Kidney epithelial cell (primary cell): ENCODE measurements around the gene ST6GALNAC5. TPM values are rescaled to one million over a fixed set of nuclear protein-coding genes. Genes with fewer than 3 reads are reported as not detected.

Experiments
- DNase-seq: peaks from one replicate; pipeline ENCODE4 v3.0.0-alpha.2; 2010; ENCODE audit warnings: low read depth
- H3K27me3 ChIP-seq: 2 replicates; pipeline ENCODE4 v1.6.0; 2011; ENCODE audit warnings: low read length; ENCODE audit not compliant: control insufficient read depth, insufficient read depth
- H3K36me3 ChIP-seq: 2 replicates; pipeline ENCODE4 v1.5.1; 2011; ENCODE audit warnings: low read length; ENCODE audit not compliant: control insufficient read depth, insufficient read depth
- H3K4me3 ChIP-seq: 2 replicates; pipeline ENCODE4 v1.5.1; 2011; ENCODE audit warnings: low read depth, mild to moderate bottlenecking, control low read depth, low read length
- CTCF ChIP-seq: IDR thresholded peaks from 2 replicates; pipeline ENCODE4 v1.5.1; 2011; ENCODE audit warnings: mild to moderate bottlenecking, moderate library complexity, low read length, control low read depth, inconsistent platforms; ENCODE audit not compliant: insufficient read depth, poor library complexity, severe bottlenecking
- total RNA-seq: library from RNA; depleted of rRNA; stranded (reverse); fragments of >200 nt; gene quantifications from 2 replicates; pipeline ENCODE4 v1.2.3, GENCODE V29; 2015

The ST6GALNAC5 gene
- total RNA-seq, 1 donor from 2014 or later = 9.4 TPM

- no peaks in the 10 kb centered on the region for H3K27me3 ChIP-seq
- DNase-seq = no peak
- TF ChIP-seq CTCF = no peak
- no peaks in the 10 kb centered on the region for H3K36me3 ChIP-seq
- no peak overlapping the region for H3K4me3 ChIP-seq
Measured at GRCh38 chr1:77047978-77048614, 180.8 kb downstream of the ST6GALNAC5 start.

GRCh38 chr1:77048615-77049005 lies 181.3 kb downstream of the ST6GALNAC5 start:
- TF ChIP-seq CTCF = no peak
- DNase-seq = no peak

GRCh38 chr1:77051425-77051824 lies 184.1 kb downstream of the ST6GALNAC5 start:
- TF ChIP-seq CTCF = no peak
- no peaks in the 10 kb centered on the region for H3K27me3 ChIP-seq

More at GRCh38 chr1:77048615-77049005, 181.3 kb downstream of the ST6GALNAC5 start:
- Histone ChIP-seq H3K27me3 (no peaks in the 10 kb centered on the region), H3K36me3 (no peaks in the 10 kb centered on the region), H3K4me3 (no peak overlapping the region)

GRCh38 chr1:77056525-77056924 lies 189.2 kb downstream of the ST6GALNAC5 start:
- no peaks in the 10 kb centered on the region for H3K36me3 ChIP-seq
- H3K4me3 ChIP-seq = no peak overlapping the region
- no peak for DNase-seq
- H3K27me3 ChIP-seq = no peaks in the 10 kb centered on the region
- no peak for TF ChIP-seq CTCF

More at GRCh38 chr1:77051425-77051824, 184.1 kb downstream of the ST6GALNAC5 start:
- H3K36me3 ChIP-seq = no peaks in the 10 kb centered on the region
- no peak for DNase-seq
- H3K4me3 ChIP-seq = no peak overlapping the region

GRCh38 chr1:77057994-77058585 lies 190.8 kb downstream of the ST6GALNAC5 start:
- no peak for DNase-seq
- no peaks in the 10 kb centered on the region for H3K27me3 ChIP-seq
- H3K4me3 ChIP-seq = no peak overlapping the region
- no peak for TF ChIP-seq CTCF
- no peaks in the 10 kb centered on the region for H3K36me3 ChIP-seq

GRCh38 chr1:77060000-77060399 lies 192.7 kb downstream of the ST6GALNAC5 start:
- Histone ChIP-seq H3K36me3 (no peaks in the 10 kb centered on the region), H3K27me3 (no peaks in the 10 kb centered on the region), H3K4me3 (no peak overlapping the region)
- no peak for DNase-seq
- no peak for TF ChIP-seq CTCF
